Sigmoid colon (tissue), 7 donors: ENCODE results near the gene IGFBP7. TPM values are rescaled to one million over a fixed set of nuclear protein-coding genes. Genes with fewer than 3 reads are reported as not detected.

Experiments
- DNase-seq: peaks from one replicate; pipeline ENCODE4 v3.0.0-alpha.2; 2019
- H3K27ac ChIP-seq, 4 donors: fragments of 200-600 bp; sonication (generic); one replicate each; pipeline ENCODE4 v1.5.1; 2016 to 2019; ENCODE audit warnings: mild to moderate bottlenecking in 1 of 4
- H3K27me3 ChIP-seq, 3 donors: fragments of 200-600 bp; sonication (generic); one replicate each; pipeline ENCODE4 v1.5.1; 2019; ENCODE audit warnings: mild to moderate bottlenecking in 1 of 3
- H3K36me3 ChIP-seq, 4 donors: fragments of 200-600 bp; sonication (generic); one replicate each; pipeline ENCODE4 v1.5.1; 2016 to 2019
- H3K4me1 ChIP-seq, 4 donors: fragments of 200-600 bp; sonication (generic); one replicate each; pipeline ENCODE4 v1.5.1; 2017 to 2019
- H3K4me3 ChIP-seq, 4 donors: fragments of 200-600 bp; sonication (generic); one replicate each; pipeline ENCODE4 v1.5.1; 2017 to 2019; ENCODE audit warnings: mild to moderate bottlenecking in 2 of 4, moderate library complexity in 1 of 4
- H3K9me3 ChIP-seq, 4 donors: fragments of 200-600 bp in 3 of 4; sonication (generic) in 3 of 4; one replicate each; pipeline versions ENCODE4 v1.5.1 to v1.6.1; 2013 to 2019
- EP300 ChIP-seq, 4 donors: sonication (generic); formaldehyde crosslinking; IDR thresholded peaks; one replicate each; pipeline ENCODE4 v1.6.1; 2017; ENCODE audit warnings: antibody characterized with exemption in 4 of 4
- POLR2A ChIP-seq, 2 donors: fragments of 450-650 bp; IDR thresholded peaks; one replicate each; pipeline ENCODE4 v1.6.1; 2016; ENCODE audit warnings: antibody characterized with exemption in 2 of 2, mild to moderate bottlenecking in 2 of 2, moderate library complexity in 2 of 2
- POLR2AphosphoS5 ChIP-seq, 4 donors: sonication (generic); formaldehyde crosslinking; IDR thresholded peaks; one replicate each; pipeline ENCODE4 v1.6.1; 2017; ENCODE audit warnings: antibody characterized with exemption in 4 of 4
- WGBS, 2 donors: extraction: QIAGEN DNeasy Blood & Tissue Kit; methylation state at CpG; one replicate each; pipeline ENCODE4 v1.1.7; 2013; 5-methylcytosine and 5-hydroxymethylcytosine counted together
- intact Hi-C: fragments of 100-400 bp; cut with DNase I; formaldehyde crosslinking; loops from one replicate; pipeline ENCODE4 v1.15.1; 2023
- polyA plus RNA-seq, 3 donors: library from polyadenylated mRNA; stranded (reverse); fragments of 200-250 nt; gene quantifications; one replicate each; pipeline ENCODE4 v1.2.3, GENCODE V29; 2013
- total RNA-seq, 4 donors: library from RNA; depleted of rRNA; stranded (reverse); fragments of >200 nt; gene quantifications; one replicate each; pipeline ENCODE4 v1.1.0, GENCODE V29; 2016
- TF ChIP-seq, protein P1 (sequence below), 4 experiments: fragments of 450-650 bp in 3 of 4; fragments of 200-600 bp in 1 of 4; IDR thresholded peaks; one replicate each; pipeline ENCODE4 v1.5.1; 2016 to 2019; ENCODE audit warnings: antibody characterized with exemption in 4 of 4, mild to moderate bottlenecking in 3 of 4, moderate library complexity in 2 of 4
- donor health status: healthy with polysubstance abuse.
- donor health status: Bipolar disorder and iron deficiency.
- donor health status: healthy.

The IGFBP7 gene
- total and polyA plus RNA-seq, 7 donors, result 29.8 to 834 (median 474) TPM

GRCh38 chr4:57078685-57079521, 31.3 kb downstream of the IGFBP7 start:
- H3K27me3 ChIP-seq, result no peaks in the 10 kb centered on the region
- H3K9me3 ChIP-seq, result no peaks in the 10 kb centered on the region
- TF ChIP-seq, protein P1, sequence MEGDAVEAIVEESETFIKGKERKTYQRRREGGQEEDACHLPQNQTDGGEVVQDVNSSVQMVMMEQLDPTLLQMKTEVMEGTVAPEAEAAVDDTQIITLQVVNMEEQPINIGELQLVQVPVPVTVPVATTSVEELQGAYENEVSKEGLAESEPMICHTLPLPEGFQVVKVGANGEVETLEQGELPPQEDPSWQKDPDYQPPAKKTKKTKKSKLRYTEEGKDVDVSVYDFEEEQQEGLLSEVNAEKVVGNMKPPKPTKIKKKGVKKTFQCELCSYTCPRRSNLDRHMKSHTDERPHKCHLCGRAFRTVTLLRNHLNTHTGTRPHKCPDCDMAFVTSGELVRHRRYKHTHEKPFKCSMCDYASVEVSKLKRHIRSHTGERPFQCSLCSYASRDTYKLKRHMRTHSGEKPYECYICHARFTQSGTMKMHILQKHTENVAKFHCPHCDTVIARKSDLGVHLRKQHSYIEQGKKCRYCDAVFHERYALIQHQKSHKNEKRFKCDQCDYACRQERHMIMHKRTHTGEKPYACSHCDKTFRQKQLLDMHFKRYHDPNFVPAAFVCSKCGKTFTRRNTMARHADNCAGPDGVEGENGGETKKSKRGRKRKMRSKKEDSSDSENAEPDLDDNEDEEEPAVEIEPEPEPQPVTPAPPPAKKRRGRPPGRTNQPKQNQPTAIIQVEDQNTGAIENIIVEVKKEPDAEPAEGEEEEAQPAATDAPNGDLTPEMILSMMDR (IDR thresholded peaks at IDR 0.05), result no peak
- TF ChIP-seq EP300 (IDR thresholded peaks at IDR 0.05) (no peak), POLR2AphosphoS5 (IDR thresholded peaks at IDR 0.05) (peak in 3 of 4 donors; percentile 30 to 33 (median 31)), POLR2A (IDR thresholded peaks at IDR 0.05) (no peak)
- H3K4me1 ChIP-seq, result peaks cover 0 to 82% (median 74%) of the 10 kb centered on the region in 4 donors
- no peaks in the 10 kb centered on the region for H3K36me3 ChIP-seq
- peak overlapping the region; percentile 67 to 85 (median 73) for H3K27ac ChIP-seq
- intact Hi-C loops, result no loop called here
- WGBS, 2 donors, result 25 to 55% methylated on average over 10 of the region's 10 CpGs
- DNase-seq, result no peak
- H3K4me3 ChIP-seq, result peak overlapping the region in 3 of 4 donors; percentile 5 to 22 (median 10)

- WGBS, 2 donors, result 80 to 87% methylated on average over 14 of the region's 14 CpGs
- peaks cover 0 to 72% (median 66%) of the 10 kb centered on the region in 4 donors for H3K4me1 ChIP-seq
- no peak for DNase-seq
- TF ChIP-seq, protein P1 (IDR thresholded peaks at IDR 0.05), result no peak
- TF ChIP-seq EP300 (IDR thresholded peaks at IDR 0.05), result no peak
- TF ChIP-seq POLR2AphosphoS5 (IDR thresholded peaks at IDR 0.05), result no peak
- no peak for TF ChIP-seq POLR2A (IDR thresholded peaks at IDR 0.05)
- H3K4me3 ChIP-seq, result no peak overlapping the region
- intact Hi-C loops, result no loop called here
- no peaks in the 10 kb centered on the region for H3K9me3 ChIP-seq
- peak overlapping the region; percentile 67 to 85 (median 73) for H3K27ac ChIP-seq
- H3K27me3 ChIP-seq, result no peaks in the 10 kb centered on the region
- no peaks in the 10 kb centered on the region for H3K36me3 ChIP-seq
Measured at GRCh38 chr4:57077550-57078343, 32.4 kb downstream of the IGFBP7 start.

DNA sequence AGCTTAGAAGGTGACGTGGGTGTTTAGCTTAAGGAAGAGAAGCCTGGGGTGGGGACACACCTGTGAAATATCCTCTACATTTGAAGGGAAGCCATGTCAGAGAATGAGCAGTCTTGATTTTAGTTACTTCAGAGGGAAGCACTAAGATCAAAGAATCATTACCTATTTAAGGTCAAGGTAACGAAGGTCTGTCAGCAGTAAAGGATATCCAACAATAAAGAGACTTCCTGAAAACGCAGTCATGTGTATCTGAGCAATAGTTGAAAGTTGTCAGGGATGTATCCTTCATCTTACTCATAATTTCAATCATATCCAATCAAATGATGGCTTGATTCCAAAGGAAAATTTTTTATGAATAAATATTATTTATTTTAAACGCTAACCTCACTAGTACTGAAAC, 33.5 kb downstream of the IGFBP7 start:
- no peaks in the 10 kb centered on the region for H3K36me3 ChIP-seq

GRCh38 chr4:57075367-57075766, 34.8 kb downstream of the IGFBP7 start:
- peaks cover 0 to 58% (median 50%) of the 10 kb centered on the region in 4 donors for H3K4me1 ChIP-seq
- H3K27me3 ChIP-seq, result no peaks in the 10 kb centered on the region
- intact Hi-C loops, result no loop called here
- TF ChIP-seq, protein P1 (IDR thresholded peaks at IDR 0.05), result no peak
- TF ChIP-seq EP300 (IDR thresholded peaks at IDR 0.05) (no peak), POLR2A (IDR thresholded peaks at IDR 0.05) (no peak), POLR2AphosphoS5 (IDR thresholded peaks at IDR 0.05) (no peak)
- no peaks in the 10 kb centered on the region for H3K9me3 ChIP-seq
- H3K36me3 ChIP-seq, result no peaks in the 10 kb centered on the region
- no peak for DNase-seq
- H3K27ac ChIP-seq, result peak overlapping the region in 3 of 4 donors; percentile 38 to 56 (median 44)
- no peak overlapping the region for H3K4me3 ChIP-seq

More for the DNA sequence above, 33.5 kb downstream of the IGFBP7 start:
- Histone ChIP-seq H3K27me3 (no peaks in the 10 kb centered on the region), H3K4me1 (peaks cover 0 to 63% (median 57%) of the 10 kb centered on the region in 4 donors), H3K27ac (peak overlapping the region in 2 of 4 donors; percentile 43 to 44), H3K9me3 (no peaks in the 10 kb centered on the region), H3K4me3 (no peak overlapping the region)
- DNase-seq, result no peak
- intact Hi-C loops, result no loop called here
- TF ChIP-seq POLR2A (IDR thresholded peaks at IDR 0.05), result no peak
- TF ChIP-seq, protein P1 (IDR thresholded peaks at IDR 0.05), result no peak
- no peak for TF ChIP-seq POLR2AphosphoS5 (IDR thresholded peaks at IDR 0.05)
- TF ChIP-seq EP300 (IDR thresholded peaks at IDR 0.05), result no peak
- WGBS, 2 donors, result 50 to 65% methylated on average over 4 of the region's 4 CpGs
